GM10266 (cell line): ENCODE measurements around the gene PORCN.

ENCODE experiments used
- DNase-seq: peaks from one replicate; pipeline ENCODE4 v3.0.0; 2012; ENCODE audit errors: extremely low spot score
- TF ChIP-seq, protein P1 (sequence below): IDR thresholded peaks from 2 replicates; pipeline ENCODE4 v1.5.1; 2012; ENCODE audit warnings: mild to moderate bottlenecking, low read depth; ENCODE audit not compliant: control insufficient read depth, insufficient read depth; ENCODE audit errors: missing control alignments

Gene PORCN

GRCh38 chrX:48530736-48531135 is 21.9 kb downstream of the PORCN start:
- TF ChIP-seq, protein P1, sequence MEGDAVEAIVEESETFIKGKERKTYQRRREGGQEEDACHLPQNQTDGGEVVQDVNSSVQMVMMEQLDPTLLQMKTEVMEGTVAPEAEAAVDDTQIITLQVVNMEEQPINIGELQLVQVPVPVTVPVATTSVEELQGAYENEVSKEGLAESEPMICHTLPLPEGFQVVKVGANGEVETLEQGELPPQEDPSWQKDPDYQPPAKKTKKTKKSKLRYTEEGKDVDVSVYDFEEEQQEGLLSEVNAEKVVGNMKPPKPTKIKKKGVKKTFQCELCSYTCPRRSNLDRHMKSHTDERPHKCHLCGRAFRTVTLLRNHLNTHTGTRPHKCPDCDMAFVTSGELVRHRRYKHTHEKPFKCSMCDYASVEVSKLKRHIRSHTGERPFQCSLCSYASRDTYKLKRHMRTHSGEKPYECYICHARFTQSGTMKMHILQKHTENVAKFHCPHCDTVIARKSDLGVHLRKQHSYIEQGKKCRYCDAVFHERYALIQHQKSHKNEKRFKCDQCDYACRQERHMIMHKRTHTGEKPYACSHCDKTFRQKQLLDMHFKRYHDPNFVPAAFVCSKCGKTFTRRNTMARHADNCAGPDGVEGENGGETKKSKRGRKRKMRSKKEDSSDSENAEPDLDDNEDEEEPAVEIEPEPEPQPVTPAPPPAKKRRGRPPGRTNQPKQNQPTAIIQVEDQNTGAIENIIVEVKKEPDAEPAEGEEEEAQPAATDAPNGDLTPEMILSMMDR, result no peak
- DNase-seq, result no peak

DNA sequence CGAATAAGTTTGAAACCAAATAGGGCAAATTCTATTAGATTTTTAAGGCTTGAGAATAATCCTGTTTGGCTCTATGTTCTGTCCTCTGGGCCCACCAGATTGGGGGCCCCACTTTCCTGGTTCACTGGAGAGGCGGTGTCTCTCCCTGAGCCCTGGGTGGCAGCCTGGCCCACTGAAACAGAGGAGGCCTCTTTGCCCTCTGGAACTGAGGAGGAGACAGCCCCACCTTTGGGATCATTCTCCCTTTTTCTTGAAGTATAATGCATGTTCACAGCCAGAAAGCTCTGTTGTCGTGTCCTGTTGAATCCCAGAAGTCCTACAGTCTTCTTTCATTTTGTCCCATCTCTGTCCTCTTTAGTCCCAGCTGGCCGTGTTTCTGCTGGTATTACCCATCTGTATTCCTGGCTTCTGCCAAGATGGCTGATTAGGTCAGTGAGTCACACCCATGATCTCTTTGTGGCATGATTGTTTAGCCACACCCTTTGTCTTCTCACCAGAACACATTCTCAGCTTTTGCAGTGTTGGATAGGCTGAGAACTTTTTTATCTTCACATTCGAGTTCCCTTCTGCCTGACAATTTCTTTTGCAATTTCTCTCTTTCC is 22.7 kb downstream of the PORCN start:
- no peak for DNase-seq
- TF ChIP-seq, protein P1, result no peak

- DNase-seq, result no peak
- TF ChIP-seq, protein P1, result no peak
These were observed 23.4 kb downstream of the PORCN start for GRCh38 chrX:48532161-48532560.

DNA sequence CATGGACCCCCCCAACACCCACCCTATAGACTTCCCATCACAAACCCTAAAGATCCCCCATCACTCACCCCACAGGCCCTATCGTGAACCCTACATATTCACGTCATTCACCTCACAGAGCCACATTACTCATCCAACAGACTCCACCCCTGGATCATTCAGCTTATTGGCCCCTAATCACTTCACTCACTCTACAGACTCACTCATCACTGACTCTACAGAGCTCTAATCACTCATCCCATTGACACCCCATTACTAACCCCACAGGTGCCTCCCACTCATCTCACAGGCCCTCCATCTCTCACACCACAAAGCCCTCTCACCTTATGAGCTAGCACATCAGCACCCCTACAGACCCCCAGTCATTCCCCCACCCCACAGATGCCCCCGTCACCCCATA is 24.4 kb downstream of the PORCN start:
- DNase-seq, result no peak
- TF ChIP-seq, protein P1, result no peak

DNA sequence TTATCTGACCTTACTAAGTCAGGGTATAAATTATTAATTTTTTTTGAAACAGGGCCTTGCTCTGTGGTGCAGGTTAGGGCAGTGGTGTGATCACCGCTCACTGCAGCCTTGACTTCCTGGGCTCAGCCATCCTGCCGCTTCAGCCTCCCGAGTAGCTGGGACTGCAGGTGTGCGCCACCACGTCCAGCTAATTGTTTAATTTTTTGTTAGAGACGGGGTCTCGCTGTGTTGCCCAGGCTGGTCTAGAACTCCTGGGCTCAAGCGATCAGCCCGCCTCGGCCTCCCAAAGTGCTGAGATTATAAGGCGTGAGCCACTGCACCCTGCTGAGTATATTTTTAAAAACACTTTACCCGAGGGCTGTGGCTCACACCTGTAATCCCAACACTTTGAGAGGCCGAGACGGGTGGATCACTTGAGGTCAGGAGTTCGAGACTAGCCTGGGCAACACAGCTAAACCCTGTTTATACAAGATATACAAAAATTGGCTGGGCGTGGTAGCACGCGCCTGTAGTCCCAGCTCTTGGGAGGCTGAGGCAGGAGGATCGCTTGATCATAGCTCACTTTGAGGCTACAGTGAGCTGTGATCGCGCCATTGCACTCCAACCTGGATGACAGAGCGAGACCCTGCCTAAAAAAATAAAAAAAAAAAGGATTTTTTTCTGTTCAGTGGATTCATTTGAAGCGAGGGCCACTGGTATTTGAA is 30.0 kb downstream of the PORCN start:
- no peak for DNase-seq
- TF ChIP-seq, protein P1, result no peak

DNA sequence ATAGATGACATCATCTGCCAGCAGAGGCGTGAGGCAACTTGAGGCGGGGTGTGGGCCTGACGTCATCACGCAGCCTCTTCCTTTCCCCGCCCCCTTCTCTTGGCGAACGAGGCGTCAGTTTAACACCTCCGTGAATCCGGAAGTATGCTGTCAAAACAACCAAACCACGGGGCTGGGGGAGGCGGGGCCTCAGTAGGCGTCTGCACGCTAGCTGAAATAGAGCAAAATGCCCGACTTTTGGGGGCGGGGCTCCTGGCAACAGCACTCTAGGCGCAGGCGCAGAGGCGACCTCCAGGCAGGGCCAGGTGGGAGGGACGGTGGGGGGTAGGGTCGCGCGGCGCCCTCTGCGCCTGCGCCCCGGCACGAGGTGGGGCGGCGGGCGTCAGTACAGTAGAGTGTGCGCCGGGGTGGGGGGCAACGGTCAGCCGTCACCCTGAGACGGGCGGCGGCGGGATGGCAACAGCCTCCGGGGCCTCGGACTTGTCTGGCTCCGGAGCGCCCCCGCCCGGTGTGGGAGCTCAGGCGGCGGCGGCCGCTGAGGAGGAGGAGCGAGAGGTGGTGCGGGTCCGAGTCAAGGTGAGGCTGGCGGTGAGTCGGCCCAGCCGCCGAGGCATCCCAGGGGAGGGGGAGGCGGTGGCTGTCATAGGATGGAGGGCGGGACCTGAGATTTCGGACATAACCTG is 30.7 kb downstream of the PORCN start, which contains the start of gene TBC1D25:
TBC1D25 (plus strand) TSS at position 370 of the 683 bp plus-strand sequence; CDS start at position 454, 84 bp downstream.
- peak; percentile 84 for DNase-seq
- TF ChIP-seq, protein P1, result peak; percentile 44

- peak; percentile 56 for DNase-seq
- TF ChIP-seq, protein P1, result no peak
These were observed 31.2 kb downstream of the PORCN start for GRCh38 chrX:48540028-48540375.
